Measurements from ENCODE around the gene SMARCA2. TPM values are rescaled to one million over a fixed set of nuclear protein-coding genes. Genes with fewer than 3 reads are reported as not detected.

Gene SMARCA2
- total RNA-seq, 1 donor from 2014 or later: 98.0 TPM

- peak overlapping the region; percentile 5 for H3K4me3 ChIP-seq
- no peaks in the 10 kb centered on the region for H3K36me3 ChIP-seq
- H3K4me1 ChIP-seq: peaks cover 100% of the 10 kb centered on the region
- peak overlapping the region; percentile 70 for H3K27ac ChIP-seq (replicated peaks)
- H3K27me3 ChIP-seq (ENCODE audit: low read depth): no peaks in the 10 kb centered on the region
- no peaks in the 10 kb centered on the region for H3K9me3 ChIP-seq (replicated peaks)
- TF ChIP-seq CTCF (IDR thresholded peaks at IDR 0.05; ENCODE audit: borderline replicate concordance): no peak
- no peak for DNase-seq
- intact Hi-C loops (cut with micrococcal nuclease): no loop called here
Observed at GRCh38 chr9:2023532-2023931, 8.4 kb downstream of the SMARCA2 start.

GRCh38 chr9:2024888-2025782, 10.0 kb downstream of the SMARCA2 start:
- peak overlapping the region; percentile 2 for H3K4me3 ChIP-seq
- DNase-seq: no peak
- TF ChIP-seq CTCF (IDR thresholded peaks at IDR 0.05; ENCODE audit: borderline replicate concordance): no peak
- H3K36me3 ChIP-seq: peaks cover 8% of the 10 kb centered on the region
- H3K4me1 ChIP-seq: peaks cover 100% of the 10 kb centered on the region
- H3K27me3 ChIP-seq (ENCODE audit: low read depth): no peaks in the 10 kb centered on the region
- H3K27ac ChIP-seq (replicated peaks): peak overlapping the region; percentile 70
- intact Hi-C loops (cut with micrococcal nuclease): no loop called here
- H3K9me3 ChIP-seq (replicated peaks): no peaks in the 10 kb centered on the region

- peaks cover 14% of the 10 kb centered on the region for H3K36me3 ChIP-seq
- no peaks in the 10 kb centered on the region for H3K27me3 ChIP-seq (ENCODE audit: low read depth)
- DNase-seq: no peak
- peak overlapping the region; percentile 4 for H3K4me3 ChIP-seq
- H3K9me3 ChIP-seq (replicated peaks): no peaks in the 10 kb centered on the region
- H3K27ac ChIP-seq (replicated peaks): peak overlapping the region; percentile 70
- TF ChIP-seq CTCF (IDR thresholded peaks at IDR 0.05; ENCODE audit: borderline replicate concordance): no peak
- peaks cover 99% of the 10 kb centered on the region for H3K4me1 ChIP-seq
- intact Hi-C loops (cut with micrococcal nuclease): no loop called here
Observed at GRCh38 chr9:2026220-2026997, 11.3 kb downstream of the SMARCA2 start.

- peaks cover 22% of the 10 kb centered on the region for H3K36me3 ChIP-seq
- TF ChIP-seq CTCF (IDR thresholded peaks at IDR 0.05; ENCODE audit: borderline replicate concordance): no peak
- DNase-seq: no peak
- intact Hi-C loops (cut with micrococcal nuclease): no loop called here
- H3K27me3 ChIP-seq (ENCODE audit: low read depth): no peaks in the 10 kb centered on the region
- no peak overlapping the region for H3K4me3 ChIP-seq
- H3K27ac ChIP-seq (replicated peaks): peak overlapping the region; percentile 70
- peaks cover 93% of the 10 kb centered on the region for H3K4me1 ChIP-seq
- H3K9me3 ChIP-seq (replicated peaks): no peaks in the 10 kb centered on the region
Observed at GRCh38 chr9:2027543-2028160, 12.5 kb downstream of the SMARCA2 start.

- intact Hi-C loops (cut with micrococcal nuclease): no loop called here
- Histone ChIP-seq H3K4me1 (peaks cover 81% of the 10 kb centered on the region), H3K9me3 (replicated peaks) (no peaks in the 10 kb centered on the region), H3K27me3 (ENCODE audit: low read depth) (no peaks in the 10 kb centered on the region), H3K4me3 (no peak overlapping the region), H3K27ac (replicated peaks) (no peak overlapping the region), H3K36me3 (peaks cover 34% of the 10 kb centered on the region)
- TF ChIP-seq CTCF (IDR thresholded peaks at IDR 0.05; ENCODE audit: borderline replicate concordance): no peak
- no peak for DNase-seq
Observed at GRCh38 chr9:2028888-2029287, 13.7 kb downstream of the SMARCA2 start.

Measured in left ventricle myocardium inferior (tissue), 1 donor.